DND-41 (cell line): ENCODE measurements around the gene PRR36.
"Not testable (repeated sequence)": the region's sequence is repeated elsewhere in the genome, so short reads cannot be mapped to it uniquely, and the experiment has no call there.

Experiments used
- ATAC-seq: fragments of 200-7000 bp; cut with Tn5 transposase; 3 replicates; pipeline ENCODE4 v1.9.1; 2021; ENCODE audit warnings: low read depth; ENCODE audit not compliant: insufficient read depth
- DNase-seq: peaks from one replicate; pipeline ENCODE4 v3.0.0-alpha.2; 2020
- H2AFZ ChIP-seq: 2 replicates; pipeline ENCODE4 v1.6.0; 2012; ENCODE audit warnings: low read depth, low read length
- H3K27ac ChIP-seq: 2 replicates; pipeline ENCODE4 v1.5.1; 2012; ENCODE audit warnings: low read length, inconsistent platforms
- H3K27me3 ChIP-seq: fragments of 200-600 bp; sonication (generic); 2 replicates; pipeline ENCODE4 v1.6.0; 2012; ENCODE audit warnings: low read length, mild to moderate bottlenecking, inconsistent platforms; ENCODE audit not compliant: insufficient read depth, poor library complexity
- H3K36me3 ChIP-seq: 2 replicates; pipeline ENCODE4 v1.5.1; 2012; ENCODE audit warnings: low read length, inconsistent platforms; ENCODE audit not compliant: insufficient read depth
- H3K4me1 ChIP-seq: 2 replicates; pipeline ENCODE4 v1.5.1; 2012; ENCODE audit warnings: mild to moderate bottlenecking, low read length; ENCODE audit not compliant: insufficient read depth
- H3K4me2 ChIP-seq: 2 replicates; pipeline ENCODE4 v1.6.0; 2012; ENCODE audit warnings: mild to moderate bottlenecking, moderate library complexity, low read length, inconsistent platforms; ENCODE audit not compliant: insufficient read depth
- H3K4me3 ChIP-seq, 2 experiments: fragments of 200-600 bp in 1 of 2; shearing (Covaris generic) in 1 of 2; 2 replicates each; pipeline ENCODE4 v1.5.1; 2012 to 2016; ENCODE audit warnings: inconsistent platforms in 2 of 2, low read length in 2 of 2, mild to moderate bottlenecking in 2 of 2, low read depth in 1 of 2, moderate library complexity in 1 of 2
- H3K79me2 ChIP-seq: 2 replicates; pipeline ENCODE4 v1.6.0; 2012; ENCODE audit warnings: low read length, inconsistent platforms; ENCODE audit not compliant: insufficient read depth
- H3K9ac ChIP-seq: 2 replicates; pipeline ENCODE4 v1.6.0; 2012; ENCODE audit warnings: low read depth, mild to moderate bottlenecking, inconsistent platforms, low read length, moderate library complexity
- H3K9me3 ChIP-seq: 2 replicates; pipeline ENCODE4 v1.5.1; 2012; ENCODE audit warnings: low read length, moderate library complexity, mild to moderate bottlenecking, inconsistent platforms; ENCODE audit not compliant: insufficient read depth, severe bottlenecking
- H4K20me1 ChIP-seq: 2 replicates; pipeline ENCODE4 v1.6.0; 2012; ENCODE audit warnings: low read length; ENCODE audit not compliant: insufficient read depth
- CTCF ChIP-seq: IDR thresholded peaks from 2 replicates; pipeline ENCODE4 v1.5.1; 2012; ENCODE audit warnings: borderline replicate concordance, low read length, moderate library complexity, mild to moderate bottlenecking; ENCODE audit not compliant: poor library complexity, severe bottlenecking; ENCODE audit errors: extremely low read depth
- EZH2 ChIP-seq: IDR thresholded peaks from 3 replicates; pipeline ENCODE4 v1.6.1; 2012; ENCODE audit warnings: borderline replicate concordance, low read depth, mild to moderate bottlenecking, moderate library complexity, low read length, inconsistent platforms; ENCODE audit not compliant: severe bottlenecking

Gene PRR36

GRCh38 chr19:7895565-7895964 is 21.4 kb upstream of the PRR36 start:
- ATAC-seq (no peak), DNase-seq (no peak)
- Histone ChIP-seq H3K27me3 (no peaks in the 10 kb centered on the region), H4K20me1 (no peaks in the 10 kb centered on the region), H3K9me3 (no peaks in the 10 kb centered on the region), H3K27ac (no peak overlapping the region), H3K36me3 (no peaks in the 10 kb centered on the region), H2AFZ (no peak overlapping the region), H3K9ac (no peak overlapping the region), H3K79me2 (no peaks in the 10 kb centered on the region), H3K4me1 (peaks cover 17% of the 10 kb centered on the region), H3K4me2 (no peak overlapping the region), H3K4me3 (no peak overlapping the region)
- TF ChIP-seq EZH2: no peak
- TF ChIP-seq CTCF: no peak

GRCh38 chr19:7894612-7895309 is 20.6 kb upstream of the PRR36 start:
- Histone ChIP-seq H4K20me1 (no peaks in the 10 kb centered on the region), H3K4me1 (peaks cover 17% of the 10 kb centered on the region), H3K9me3 (no peaks in the 10 kb centered on the region), H3K4me2 (no peak overlapping the region), H3K27ac (no peak overlapping the region), H3K36me3 (no peaks in the 10 kb centered on the region), H2AFZ (no peak overlapping the region), H3K27me3 (no peaks in the 10 kb centered on the region), H3K9ac (no peak overlapping the region), H3K4me3 (no peak overlapping the region), H3K79me2 (no peaks in the 10 kb centered on the region)
- ATAC-seq: no peak
- DNase-seq: no peak
- TF ChIP-seq CTCF: no peak
- TF ChIP-seq EZH2: no peak

GRCh38 chr19:7893362-7894101 is 19.3 kb upstream of the PRR36 start:
- not testable (repeated sequence) for H4K20me1 ChIP-seq, H3K27ac ChIP-seq, H2AFZ ChIP-seq, H3K9me3 ChIP-seq, H3K4me2 ChIP-seq, H3K79me2 ChIP-seq, H3K27me3 ChIP-seq, ATAC-seq, DNase-seq, H3K4me3 ChIP-seq, H3K9ac ChIP-seq, H3K36me3 ChIP-seq
- peaks cover 17% of the 10 kb centered on the region for H3K4me1 ChIP-seq

GRCh38 chr19:7888826-7889217 is 14.6 kb upstream of the PRR36 start:
- Histone ChIP-seq H3K4me1 (peaks cover 20% of the 10 kb centered on the region), H3K36me3 (no peaks in the 10 kb centered on the region), H3K9ac (no peak overlapping the region), H3K27ac (no peak overlapping the region), H3K9me3 (no peaks in the 10 kb centered on the region), H3K79me2 (no peaks in the 10 kb centered on the region), H3K4me2 (no peak overlapping the region), H4K20me1 (no peaks in the 10 kb centered on the region), H3K4me3 (no peak overlapping the region), H2AFZ (no peak overlapping the region), H3K27me3 (no peaks in the 10 kb centered on the region)
- TF ChIP-seq CTCF: no peak
- TF ChIP-seq EZH2: no peak
- DNase-seq: no peak
- no peak for ATAC-seq
